Measurements from ENCODE around the gene RBM20.
A peak's percentile ranks its signal among the peaks of the same experiment; 100 is the strongest.

RBM20 gene

GRCh38 chr10:110824152-110824441 is 180.0 kb downstream of the RBM20 start:
- H3K27me3 ChIP-seq (ENCODE audit: control insufficient read depth, insufficient read depth, low read length): no peaks in the 10 kb centered on the region
- no peaks in the 10 kb centered on the region for H3K36me3 ChIP-seq (ENCODE audit: control insufficient read depth, insufficient read depth, low read length)
- H3K9ac ChIP-seq: no peak overlapping the region
- H3K79me2 ChIP-seq: no peaks in the 10 kb centered on the region
- no peak for TF ChIP-seq CTCF (IDR thresholded peaks at IDR 0.05)
- H2AFZ ChIP-seq: no peak overlapping the region
- H3K9me3 ChIP-seq (ENCODE audit: control insufficient read depth, low read length): no peaks in the 10 kb centered on the region
- peak overlapping the region; percentile 96 for H3K27ac ChIP-seq
- peaks cover 73% of the 10 kb centered on the region for H3K4me1 ChIP-seq
- peak overlapping the region; percentile 70 for H3K4me2 ChIP-seq (ENCODE audit: low read length)
- H3K4me3 ChIP-seq (ENCODE audit: low read depth, low read length): peak overlapping the region; percentile 49

- Histone ChIP-seq H3K36me3 (ENCODE audit: control insufficient read depth, insufficient read depth, low read length) (no peaks in the 10 kb centered on the region), H3K27me3 (ENCODE audit: control insufficient read depth, insufficient read depth, low read length) (no peaks in the 10 kb centered on the region), H3K4me3 (ENCODE audit: low read depth, low read length) (peak overlapping the region; percentile 49), H3K79me2 (no peaks in the 10 kb centered on the region), H3K9me3 (ENCODE audit: control insufficient read depth, low read length) (no peaks in the 10 kb centered on the region), H3K4me1 (peaks cover 73% of the 10 kb centered on the region), H3K27ac (peak overlapping the region; percentile 96), H3K4me2 (ENCODE audit: low read length) (peak overlapping the region; percentile 70), H2AFZ (no peak overlapping the region), H3K9ac (no peak overlapping the region)
- TF ChIP-seq CTCF (IDR thresholded peaks at IDR 0.05): no peak
Observed at GRCh38 chr10:110824660-110825059, 180.5 kb downstream of the RBM20 start.

- no peak overlapping the region for H3K4me3 ChIP-seq (ENCODE audit: low read depth, low read length)
- no peaks in the 10 kb centered on the region for H3K36me3 ChIP-seq (ENCODE audit: control insufficient read depth, insufficient read depth, low read length)
- H2AFZ ChIP-seq: peak overlapping the region; percentile 5
- no peaks in the 10 kb centered on the region for H3K9me3 ChIP-seq (ENCODE audit: control insufficient read depth, low read length)
- peak overlapping the region; percentile 70 for H3K4me2 ChIP-seq (ENCODE audit: low read length)
- TF ChIP-seq CTCF (IDR thresholded peaks at IDR 0.05): no peak
- H3K27ac ChIP-seq: peak overlapping the region; percentile 96
- peaks cover 72% of the 10 kb centered on the region for H3K4me1 ChIP-seq
- no peaks in the 10 kb centered on the region for H3K27me3 ChIP-seq (ENCODE audit: control insufficient read depth, insufficient read depth, low read length)
- H3K79me2 ChIP-seq: no peaks in the 10 kb centered on the region
- no peak overlapping the region for H3K9ac ChIP-seq
Observed at GRCh38 chr10:110825508-110825907, 181.4 kb downstream of the RBM20 start.

GRCh38 chr10:110827410-110827809 is 183.3 kb downstream of the RBM20 start:
- Histone ChIP-seq H3K9me3 (ENCODE audit: control insufficient read depth, low read length) (no peaks in the 10 kb centered on the region), H3K27me3 (ENCODE audit: control insufficient read depth, insufficient read depth, low read length) (no peaks in the 10 kb centered on the region), H3K4me3 (ENCODE audit: low read depth, low read length) (no peak overlapping the region), H3K4me2 (ENCODE audit: low read length) (no peak overlapping the region), H3K4me1 (peaks cover 55% of the 10 kb centered on the region), H3K27ac (peak overlapping the region; percentile 96), H3K36me3 (ENCODE audit: control insufficient read depth, insufficient read depth, low read length) (no peaks in the 10 kb centered on the region), H2AFZ (peak overlapping the region; percentile 61), H3K79me2 (no peaks in the 10 kb centered on the region), H3K9ac (no peak overlapping the region)
- TF ChIP-seq CTCF (IDR thresholded peaks at IDR 0.05): no peak

- H3K4me2 ChIP-seq (ENCODE audit: low read length): no peak overlapping the region
- no peak for TF ChIP-seq CTCF (IDR thresholded peaks at IDR 0.05)
- H3K9ac ChIP-seq: no peak overlapping the region
- no peak overlapping the region for H3K4me3 ChIP-seq (ENCODE audit: low read depth, low read length)
- peaks cover 57% of the 10 kb centered on the region for H3K4me1 ChIP-seq
- peak overlapping the region; percentile 61 for H2AFZ ChIP-seq
- no peaks in the 10 kb centered on the region for H3K9me3 ChIP-seq (ENCODE audit: control insufficient read depth, low read length)
- H3K27ac ChIP-seq: peak overlapping the region; percentile 96
- H3K27me3 ChIP-seq (ENCODE audit: control insufficient read depth, insufficient read depth, low read length): no peaks in the 10 kb centered on the region
- H3K36me3 ChIP-seq (ENCODE audit: control insufficient read depth, insufficient read depth, low read length): no peaks in the 10 kb centered on the region
- H3K79me2 ChIP-seq: no peaks in the 10 kb centered on the region
Observed at GRCh38 chr10:110827875-110828274, 183.7 kb downstream of the RBM20 start.

All from parathyroid adenoma (tissue), 2 donors.